GM21576 (cell line): ENCODE results near the gene NRTN.
A peak's percentile ranks its signal among the peaks of the same experiment; 100 is the strongest.

Experiments used
- ATAC-seq: cut with Tn5 transposase; IDR thresholded peaks from one replicate; pipeline ENCODE4 v1.9.1; 2021; ENCODE audit warnings: mild to moderate bottlenecking, moderate library complexity; ENCODE audit not compliant: unreplicated experiment

The NRTN gene

GRCh38 chr19:5811117-5811516, 6.2 kb downstream of the NRTN start:
- no peak for ATAC-seq

- no peak for ATAC-seq
These were observed 9.4 kb downstream of the NRTN start for GRCh38 chr19:5814123-5814851.

DNA sequence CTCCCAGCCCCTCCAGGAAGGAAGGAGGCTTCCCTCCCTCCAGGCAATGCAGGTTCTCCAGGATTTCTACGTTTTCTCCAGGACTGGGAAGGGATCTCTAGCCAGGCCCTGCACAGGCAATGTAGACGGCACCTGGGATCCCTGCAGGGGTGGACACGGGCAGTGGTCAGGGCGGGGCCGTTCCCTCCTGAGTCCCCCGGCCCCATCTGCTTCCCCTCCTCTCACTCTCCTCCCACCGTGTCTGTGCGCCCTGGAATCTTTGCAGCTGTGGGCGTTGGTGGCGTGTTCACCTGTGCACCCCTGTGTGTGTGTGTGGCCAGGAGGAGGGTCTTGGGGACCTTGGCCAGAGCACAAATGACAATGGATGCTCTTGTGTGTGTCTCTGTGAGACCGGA, 10.0 kb downstream of the NRTN start:
- no peak for ATAC-seq

DNA sequence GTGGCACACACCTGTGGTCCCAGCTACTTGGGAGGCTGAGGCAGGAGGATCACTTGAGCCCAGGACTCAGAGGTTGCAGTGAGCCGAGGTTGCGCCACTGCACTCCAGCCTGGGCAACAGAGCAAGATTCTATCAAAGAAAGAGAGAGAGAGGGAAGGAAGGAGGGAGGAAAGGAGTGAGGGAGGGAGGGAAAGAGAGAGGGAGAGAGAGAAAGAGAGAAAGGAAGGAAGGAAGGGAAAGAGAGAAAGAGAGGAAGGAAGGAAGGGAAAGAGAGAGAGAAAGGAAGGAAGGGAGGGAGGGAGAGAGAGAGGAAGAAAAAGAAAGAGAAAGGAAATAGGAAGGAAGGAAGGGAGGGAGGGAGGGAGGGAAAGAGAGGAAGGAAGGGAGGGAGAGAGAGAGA, 12.4 kb downstream of the NRTN start:
- no peak for ATAC-seq

- no peak for ATAC-seq
These were observed 13.7 kb downstream of the NRTN start for GRCh38 chr19:5818594-5818993.

GRCh38 chr19:5820785-5821184, 15.9 kb downstream of the NRTN start:
- no peak for ATAC-seq

DNA sequence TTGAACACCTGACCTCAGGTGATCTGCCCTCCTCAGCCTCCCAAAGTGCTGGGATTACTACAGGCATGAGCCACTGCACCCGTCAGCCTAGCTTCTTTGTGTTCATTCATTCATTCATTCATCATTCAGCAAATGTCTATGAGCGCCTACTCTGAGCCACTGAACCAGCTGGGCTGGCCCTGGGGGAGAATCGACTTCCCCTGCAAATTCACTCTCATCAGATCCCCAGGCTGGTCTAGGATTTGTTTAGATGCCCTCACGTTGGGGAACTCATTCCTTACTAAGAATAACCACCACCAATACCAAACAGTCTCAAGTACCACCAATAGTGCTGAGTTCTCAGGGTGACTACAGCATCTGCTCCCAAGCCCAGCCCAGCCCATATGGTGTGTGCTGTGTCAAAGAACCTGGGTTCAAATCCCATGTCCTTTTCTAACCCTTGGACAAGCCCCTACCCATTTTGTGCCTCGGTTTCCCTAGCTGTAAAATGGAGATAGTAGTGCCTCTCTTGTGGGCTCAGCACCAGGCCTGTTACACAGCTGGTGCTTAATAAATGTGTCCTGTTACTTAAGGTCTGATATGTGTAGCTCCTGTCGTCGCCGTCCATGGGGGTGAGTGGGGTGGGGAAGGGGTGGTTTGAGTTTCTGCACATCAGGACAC, 16.8 kb downstream of the NRTN start:
- no peak for ATAC-seq

- ATAC-seq = no peak
These were observed 17.4 kb downstream of the NRTN start for GRCh38 chr19:5822181-5822844.

DNA sequence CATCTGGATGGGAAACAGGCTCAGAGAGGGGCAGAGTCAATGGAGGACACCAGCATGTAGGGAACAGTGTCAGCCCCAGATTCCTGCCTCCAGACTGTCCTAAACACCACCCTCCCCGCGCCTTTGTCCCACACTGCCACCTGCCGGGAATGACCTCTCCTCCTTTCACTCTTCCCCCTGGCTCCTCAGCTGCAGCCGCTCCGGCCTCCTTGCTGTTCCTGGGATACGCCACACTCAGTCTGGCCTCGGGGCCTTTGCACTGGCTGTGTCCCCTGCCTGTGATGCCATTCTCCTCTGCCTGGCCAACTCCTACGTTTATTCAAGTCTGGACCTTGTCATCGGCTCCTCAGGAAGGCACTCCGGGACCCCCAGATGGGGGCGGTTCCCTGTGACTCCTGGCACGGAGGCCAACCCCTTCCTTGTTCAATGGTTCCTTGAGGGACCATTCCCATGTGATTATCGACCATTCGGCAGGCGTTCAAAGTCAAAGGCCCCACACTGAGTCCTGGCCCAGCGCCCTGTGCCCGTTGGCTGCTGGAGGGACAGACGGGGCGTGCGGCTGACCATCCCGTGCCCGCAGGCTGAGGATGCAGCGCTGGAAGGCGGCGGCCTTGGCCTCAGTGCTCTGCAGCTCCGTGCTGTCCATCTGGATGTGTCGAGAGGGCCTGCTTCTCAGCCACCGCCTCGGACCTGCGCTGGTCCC, 18.9 kb downstream of the NRTN start:
- no peak for ATAC-seq

- no peak for ATAC-seq
These were observed 19.9 kb downstream of the NRTN start for GRCh38 chr19:5824751-5825150.

DNA sequence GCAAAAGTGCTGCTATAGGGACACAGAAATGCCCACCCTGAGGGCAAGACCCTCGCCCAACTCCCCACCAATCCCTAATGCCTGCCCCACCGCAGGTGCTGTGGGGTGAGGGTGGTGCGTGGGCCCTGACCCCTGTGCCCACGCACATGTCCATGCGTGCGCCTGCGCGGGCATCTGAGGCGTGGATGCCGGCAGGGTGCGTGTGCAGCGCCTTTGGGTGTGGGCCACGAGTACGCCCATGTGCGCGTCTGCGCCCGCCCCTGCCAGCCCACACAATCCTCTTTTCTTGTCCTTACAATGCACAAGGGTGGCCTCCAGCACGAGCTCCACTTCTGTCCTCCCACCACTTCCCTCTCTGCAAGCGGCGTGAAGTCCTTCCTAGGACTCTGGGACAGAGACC, 20.3 kb downstream of the NRTN start:
- ATAC-seq = no peak

DNA sequence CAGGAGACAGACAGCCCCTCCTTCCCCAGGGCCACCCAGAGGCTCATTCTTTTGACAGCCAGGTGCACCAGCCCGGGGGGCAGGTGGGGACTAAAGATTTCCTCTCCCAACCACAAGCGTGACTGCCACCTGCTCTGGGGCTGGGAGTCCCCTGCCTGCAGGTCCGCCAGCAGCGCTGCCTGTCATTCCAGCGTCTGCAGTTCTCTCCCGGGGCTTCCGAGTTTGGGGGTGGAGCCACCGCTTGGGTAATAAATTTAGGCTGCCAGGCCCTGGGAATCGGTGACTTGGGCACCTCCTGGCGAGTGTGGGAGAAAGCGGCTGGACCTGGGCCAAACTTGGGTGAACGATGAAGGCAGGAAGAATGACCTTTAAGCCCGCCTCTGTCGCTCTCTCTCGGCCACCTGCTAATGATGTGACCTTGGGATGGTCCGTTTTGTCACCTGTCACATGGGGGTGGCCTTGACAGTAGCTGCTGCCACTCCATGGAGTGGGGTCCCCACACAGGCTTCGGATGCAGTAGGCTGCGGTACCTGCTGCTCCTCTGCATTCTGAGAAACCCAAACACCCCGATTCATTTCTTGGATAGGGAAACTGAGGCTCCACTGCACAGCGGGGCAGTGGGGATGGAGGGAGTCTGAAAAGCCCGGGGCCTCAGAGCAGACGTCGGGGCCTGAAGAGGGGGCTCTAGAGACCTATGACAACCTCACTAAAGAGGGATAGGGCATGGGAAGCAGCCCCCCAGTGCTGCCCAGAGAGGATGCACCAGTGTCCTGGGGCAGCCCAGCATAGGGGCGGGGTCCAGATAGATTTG, 21.9 kb downstream of the NRTN start:
- no peak for ATAC-seq

DNA sequence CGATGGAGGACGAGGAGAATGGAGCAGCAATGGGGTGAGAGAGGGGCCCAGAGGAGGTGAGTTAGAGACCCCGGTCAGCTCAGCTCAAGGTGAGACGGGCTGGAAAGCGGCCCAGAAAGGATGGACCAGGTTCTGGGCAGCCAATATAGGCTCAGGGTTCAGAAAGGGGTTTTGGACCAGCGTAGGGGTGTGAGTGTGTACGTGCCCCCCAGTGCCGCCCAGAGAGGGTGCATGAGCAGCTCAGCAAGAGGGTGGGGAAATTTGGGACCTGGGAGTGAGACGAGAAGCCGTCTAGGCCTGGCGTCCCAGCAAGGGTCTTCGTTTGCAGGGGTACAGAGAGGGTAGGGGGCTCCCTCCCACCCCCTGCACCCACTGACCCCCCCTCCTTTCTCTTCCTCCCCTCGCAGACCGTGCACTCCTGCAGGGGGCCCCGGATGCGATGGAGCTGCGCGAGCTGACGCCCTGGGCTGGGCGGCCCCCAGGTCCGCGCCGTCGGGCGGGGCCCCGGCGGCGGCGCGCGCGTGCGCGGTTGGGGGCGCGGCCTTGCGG, 22.5 kb downstream of the NRTN start:
- no peak for ATAC-seq

GRCh38 chr19:5827891-5828660, 23.2 kb downstream of the NRTN start:
- peak; percentile 55 for ATAC-seq

DNA sequence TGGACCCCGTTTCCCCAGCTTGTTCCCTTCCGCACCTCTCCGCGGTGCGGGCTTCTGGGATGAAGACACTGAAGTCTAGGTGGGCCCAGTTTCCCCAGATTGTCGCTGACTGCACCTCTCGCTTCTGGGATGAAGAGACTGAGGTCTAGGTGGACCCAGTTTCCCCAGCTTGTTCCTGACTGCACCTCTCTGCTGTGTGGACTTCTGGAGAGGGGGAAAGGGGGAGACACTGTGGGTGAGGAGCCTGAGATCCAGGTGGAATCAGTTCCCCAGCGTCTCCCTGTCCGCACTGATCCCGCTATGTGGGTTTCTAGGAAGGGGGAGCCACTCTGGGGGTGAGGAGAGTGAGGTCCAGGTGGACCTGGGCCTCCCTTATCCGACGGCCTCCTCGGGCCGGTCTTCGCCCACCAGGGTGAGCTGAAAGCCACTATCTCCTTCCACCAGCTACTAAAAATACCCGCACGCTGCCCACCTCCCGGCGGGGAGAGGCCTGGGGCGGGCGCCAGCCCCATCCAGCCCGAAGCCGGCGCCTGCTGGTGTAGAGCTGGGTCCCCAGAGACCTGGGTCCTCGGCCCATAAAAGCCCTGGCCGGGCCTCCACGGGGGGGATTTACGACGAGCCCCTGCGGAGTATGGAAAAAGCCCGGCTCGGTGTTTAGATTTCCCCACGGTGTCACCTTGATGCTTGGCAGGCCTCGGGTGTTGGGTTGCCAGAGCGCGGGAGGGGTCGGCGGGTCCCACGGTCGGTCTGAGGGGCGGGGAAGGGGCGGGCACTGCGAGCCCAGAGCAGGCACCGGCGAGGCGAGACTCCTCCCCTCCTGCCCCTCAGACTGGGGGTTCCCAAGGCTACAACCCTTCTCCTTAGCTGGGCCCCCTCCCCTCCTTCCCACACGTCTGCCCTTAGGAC, 24.0 kb downstream of the NRTN start:
- ATAC-seq = no peak

GRCh38 chr19:5829567-5830310, 24.9 kb downstream of the NRTN start:
- no peak for ATAC-seq

GRCh38 chr19:5831159-5831558, 26.3 kb downstream of the NRTN start:
- no peak for ATAC-seq

- ATAC-seq = no peak
These were observed 27.2 kb downstream of the NRTN start for GRCh38 chr19:5832061-5832460.
